Amniotic stem cell (primary cell): ENCODE data around the gene SCARB1.
"Not testable (repeated sequence)": the region's sequence is repeated elsewhere in the genome, so short reads cannot be mapped to it uniquely, and the experiment has no call there.

Source experiments
- DNase-seq: peaks from one replicate; lab custom pipeline; 2025; lab: John Stamatoyannopoulos, UW

Gene SCARB1

GRCh38 chr12:124884587-124885438, 21.1 kb upstream of the SCARB1 start:
- DNase-seq, result no peak

- DNase-seq, result no peak
Measured at GRCh38 chr12:124883263-124884130, 19.8 kb upstream of the SCARB1 start.

GRCh38 chr12:124881123-124881522, 17.5 kb upstream of the SCARB1 start:
- no peak for DNase-seq

- not testable (repeated sequence) for DNase-seq
Measured at GRCh38 chr12:124880335-124880734, 16.7 kb upstream of the SCARB1 start.

GRCh38 chr12:124878795-124879516, 15.3 kb upstream of the SCARB1 start:
- no peak for DNase-seq

GRCh38 chr12:124877423-124877822, 13.8 kb upstream of the SCARB1 start:
- DNase-seq, result no peak

- no peak for DNase-seq
Measured at GRCh38 chr12:124876171-124876570, 12.5 kb upstream of the SCARB1 start.

GRCh38 chr12:124875803-124876132, 12.1 kb upstream of the SCARB1 start:
- no peak for DNase-seq

GRCh38 chr12:124874988-124875802, 11.5 kb upstream of the SCARB1 start:
- DNase-seq, result no peak

- DNase-seq, result no peak
Measured at GRCh38 chr12:124874188-124874587, 10.5 kb upstream of the SCARB1 start.

- DNase-seq, result no peak
Measured at GRCh38 chr12:124872068-124872719, 8.5 kb upstream of the SCARB1 start.

GRCh38 chr12:124871297-124871696, 7.6 kb upstream of the SCARB1 start:
- DNase-seq, result no peak

- no peak for DNase-seq
Measured at GRCh38 chr12:124870515-124870914, 6.9 kb upstream of the SCARB1 start.

GRCh38 chr12:124869059-124869665, 5.5 kb upstream of the SCARB1 start:
- no peak for DNase-seq

GRCh38 chr12:124868252-124869058, 4.8 kb upstream of the SCARB1 start:
- no peak for DNase-seq

- DNase-seq, result no peak
Measured at GRCh38 chr12:124867401-124867930, 3.8 kb upstream of the SCARB1 start.

- DNase-seq, result no peak
Measured at GRCh38 chr12:124866883-124867400, 3.3 kb upstream of the SCARB1 start.

GRCh38 chr12:124866195-124866882, 2.7 kb upstream of the SCARB1 start:
- no peak for DNase-seq

GRCh38 chr12:124865728-124866127, 2.1 kb upstream of the SCARB1 start:
- no peak for DNase-seq
